Measurements from ENCODE around the gene HAPLN3.

DNA sequence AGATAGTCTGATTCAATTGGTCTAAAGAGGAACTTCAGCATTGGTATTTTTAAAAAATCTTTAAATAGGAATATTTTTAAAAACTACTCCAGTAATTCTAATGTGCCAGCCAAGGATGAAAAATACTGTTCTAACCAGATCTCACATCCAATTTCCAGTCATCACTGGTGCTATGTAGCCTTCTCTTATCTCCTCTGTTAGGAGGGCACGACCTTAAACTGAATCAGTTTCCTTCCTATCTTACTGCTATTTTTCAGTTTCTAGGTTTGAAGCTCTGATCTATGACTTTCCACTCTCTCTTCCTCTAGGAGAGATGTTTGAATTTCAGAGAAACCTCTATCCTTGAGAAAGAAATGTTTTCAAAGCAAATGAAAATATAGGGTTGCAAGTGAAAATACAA, 31.9 kb downstream of the HAPLN3 start:
- TF ChIP-seq, protein P1, sequence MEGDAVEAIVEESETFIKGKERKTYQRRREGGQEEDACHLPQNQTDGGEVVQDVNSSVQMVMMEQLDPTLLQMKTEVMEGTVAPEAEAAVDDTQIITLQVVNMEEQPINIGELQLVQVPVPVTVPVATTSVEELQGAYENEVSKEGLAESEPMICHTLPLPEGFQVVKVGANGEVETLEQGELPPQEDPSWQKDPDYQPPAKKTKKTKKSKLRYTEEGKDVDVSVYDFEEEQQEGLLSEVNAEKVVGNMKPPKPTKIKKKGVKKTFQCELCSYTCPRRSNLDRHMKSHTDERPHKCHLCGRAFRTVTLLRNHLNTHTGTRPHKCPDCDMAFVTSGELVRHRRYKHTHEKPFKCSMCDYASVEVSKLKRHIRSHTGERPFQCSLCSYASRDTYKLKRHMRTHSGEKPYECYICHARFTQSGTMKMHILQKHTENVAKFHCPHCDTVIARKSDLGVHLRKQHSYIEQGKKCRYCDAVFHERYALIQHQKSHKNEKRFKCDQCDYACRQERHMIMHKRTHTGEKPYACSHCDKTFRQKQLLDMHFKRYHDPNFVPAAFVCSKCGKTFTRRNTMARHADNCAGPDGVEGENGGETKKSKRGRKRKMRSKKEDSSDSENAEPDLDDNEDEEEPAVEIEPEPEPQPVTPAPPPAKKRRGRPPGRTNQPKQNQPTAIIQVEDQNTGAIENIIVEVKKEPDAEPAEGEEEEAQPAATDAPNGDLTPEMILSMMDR (IDR thresholded peaks at IDR 0.05 in 8 of 11, conservative IDR thresholded peaks at IDR 0.05 in 3 of 11), result no peak
- TF ChIP-seq POLR2AphosphoS5 (IDR thresholded peaks at IDR 0.05), result no peak
